Left lung (tissue), 10 donors: ENCODE measurements around the gene ZFP57. TPM values are rescaled to one million over a fixed set of nuclear protein-coding genes. Genes with fewer than 3 reads are reported as not detected.

Experiments used
- ATAC-seq: fragments of 200-7000 bp; cut with Tn5 transposase; one replicate; pipeline ENCODE4 v1.9.1; 2020; ENCODE audit warnings: moderate library complexity
- DNase-seq, 4 donors: peaks; one replicate each; pipeline ENCODE4 v3.0.0-alpha.2; 2013 to 2020
- H3K27ac ChIP-seq, 2 donors: fragments of 200-600 bp; sonication (generic) in 1 of 2; one replicate each; pipeline versions ENCODE4 v1.5.0 to v1.8.0; 2020 to 2021
- H3K27me3 ChIP-seq, 2 donors: fragments of 200-600 bp; sonication (generic) in 1 of 2; one replicate each; pipeline versions ENCODE4 v1.5.0 to v1.8.0; 2020 to 2021
- H3K36me3 ChIP-seq, 2 donors: fragments of 200-600 bp; sonication (generic) in 1 of 2; one replicate each; pipeline versions ENCODE4 v1.5.0 to v1.8.0; 2020 to 2021
- H3K4me1 ChIP-seq, 2 donors: fragments of 200-600 bp; one replicate each; pipeline ENCODE4 v1.8.0; 2021
- H3K4me3 ChIP-seq, 2 donors: fragments of 200-600 bp; sonication (generic) in 1 of 2; one replicate each; pipeline versions ENCODE4 v1.5.0 to v1.8.0; 2020 to 2021; ENCODE audit warnings: mild to moderate bottlenecking in 1 of 2
- H3K9me3 ChIP-seq, 2 donors: fragments of 200-600 bp; sonication (generic) in 1 of 2; one replicate each; pipeline versions ENCODE4 v1.5.0 to v1.8.0; 2020 to 2021
- CTCF ChIP-seq, 2 donors: fragments of 200-600 bp; sonication (generic) in 1 of 2; IDR thresholded peaks; one replicate each; pipeline versions ENCODE4 v1.5.0 to v1.8.0; 2021; ENCODE audit warnings: antibody characterized with exemption in 2 of 2
- intact Hi-C, 2 donors: fragments of 100-400 bp; cut with DNase I; formaldehyde crosslinking; loops; one replicate each; pipeline versions ENCODE4 v1.11.2 to v1.14.2; 2022
- polyA plus RNA-seq, 6 donors: library from polyadenylated mRNA; unstranded; fragments of 120-200 nt; gene quantifications; one replicate each; pipeline ENCODE4 v1.2.1, GENCODE V29; 2013; ENCODE audit not compliant: insufficient read length in 6 of 6
- total RNA-seq, 2 donors: library from RNA; stranded (reverse); fragmentation: NEBNext Ultra II Directional; extraction: Animal tissue kit (Norgen Biotek cat#: 25700); gene quantifications; one replicate each; pipeline ENCODE4 v1.2.1, GENCODE V29; 2021
- donor health status: DM: no; HTN: yes; CAD: no.
- donor health status: DM: no; HTN: no; CAD: no.

Gene ZFP57
- total and polyA plus RNA-seq, 8 donors, result 0.61 to 0.68 TPM; not detected in 6

DNA sequence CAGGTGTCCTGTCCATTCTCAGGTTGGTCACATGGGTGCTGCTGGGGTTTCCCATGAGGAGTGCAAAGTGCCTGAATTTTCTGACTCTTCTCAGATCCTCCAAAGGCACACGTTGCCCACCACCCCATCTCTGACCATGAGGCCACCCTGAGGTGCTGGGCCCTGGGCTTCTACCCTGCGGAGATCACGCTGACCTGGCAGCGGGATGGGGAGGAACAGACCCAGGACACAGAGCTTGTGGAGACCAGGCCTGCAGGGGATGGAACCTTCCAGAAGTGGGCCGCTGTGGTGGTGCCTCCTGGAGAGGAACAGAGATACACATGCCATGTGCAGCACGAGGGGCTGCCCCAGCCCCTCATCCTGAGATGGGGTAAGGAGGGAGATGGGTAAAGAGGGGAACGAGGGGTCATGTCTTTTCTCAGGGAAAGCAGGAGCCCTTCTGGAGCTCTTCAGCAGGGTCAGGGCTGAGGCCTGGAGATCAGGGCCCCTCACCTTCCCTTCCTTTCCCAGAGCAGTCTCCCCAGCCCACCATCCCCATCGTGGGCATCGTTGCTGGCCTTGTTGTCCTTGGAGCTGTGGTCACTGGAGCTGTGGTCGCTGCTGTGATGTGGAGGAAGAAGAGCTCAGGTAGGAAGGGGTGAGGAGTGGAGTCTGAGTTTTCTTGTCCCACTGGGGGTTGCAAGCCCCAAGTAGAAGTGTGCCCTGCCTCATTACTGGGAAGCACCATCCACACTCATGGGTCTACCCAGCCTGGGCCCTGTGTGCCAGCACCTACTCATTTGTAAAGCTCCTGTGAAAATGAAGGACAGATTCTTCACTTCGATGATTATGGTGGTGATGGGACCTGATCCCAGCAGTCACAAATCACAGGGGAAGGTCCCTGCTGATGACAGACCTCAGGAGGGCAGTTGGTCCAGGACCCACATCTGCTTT, 44.3 kb upstream of the ZFP57 start:
- ATAC-seq, result no peak
- H3K27me3 ChIP-seq, result no peaks in the 10 kb centered on the region
- DNase-seq, result no peak
- H3K27ac ChIP-seq, result no peak overlapping the region
- TF ChIP-seq CTCF (IDR thresholded peaks at IDR 0.05), result no peak
- H3K4me1 ChIP-seq, result peaks cover 0 to 36% of the 10 kb centered on the region in 2 donors
- H3K4me3 ChIP-seq, result peak overlapping the region in 1 of 2 donors; percentile 100
- H3K36me3 ChIP-seq, result peaks cover 0 to 52% of the 10 kb centered on the region in 2 donors
- H3K9me3 ChIP-seq, result no peaks in the 10 kb centered on the region
- intact Hi-C loops, result loop anchor here in 1 of 2 donors (10.0 kb wide), 1 partner anchor 290 kb away; no protein-coding TSS in a partner anchor

DNA sequence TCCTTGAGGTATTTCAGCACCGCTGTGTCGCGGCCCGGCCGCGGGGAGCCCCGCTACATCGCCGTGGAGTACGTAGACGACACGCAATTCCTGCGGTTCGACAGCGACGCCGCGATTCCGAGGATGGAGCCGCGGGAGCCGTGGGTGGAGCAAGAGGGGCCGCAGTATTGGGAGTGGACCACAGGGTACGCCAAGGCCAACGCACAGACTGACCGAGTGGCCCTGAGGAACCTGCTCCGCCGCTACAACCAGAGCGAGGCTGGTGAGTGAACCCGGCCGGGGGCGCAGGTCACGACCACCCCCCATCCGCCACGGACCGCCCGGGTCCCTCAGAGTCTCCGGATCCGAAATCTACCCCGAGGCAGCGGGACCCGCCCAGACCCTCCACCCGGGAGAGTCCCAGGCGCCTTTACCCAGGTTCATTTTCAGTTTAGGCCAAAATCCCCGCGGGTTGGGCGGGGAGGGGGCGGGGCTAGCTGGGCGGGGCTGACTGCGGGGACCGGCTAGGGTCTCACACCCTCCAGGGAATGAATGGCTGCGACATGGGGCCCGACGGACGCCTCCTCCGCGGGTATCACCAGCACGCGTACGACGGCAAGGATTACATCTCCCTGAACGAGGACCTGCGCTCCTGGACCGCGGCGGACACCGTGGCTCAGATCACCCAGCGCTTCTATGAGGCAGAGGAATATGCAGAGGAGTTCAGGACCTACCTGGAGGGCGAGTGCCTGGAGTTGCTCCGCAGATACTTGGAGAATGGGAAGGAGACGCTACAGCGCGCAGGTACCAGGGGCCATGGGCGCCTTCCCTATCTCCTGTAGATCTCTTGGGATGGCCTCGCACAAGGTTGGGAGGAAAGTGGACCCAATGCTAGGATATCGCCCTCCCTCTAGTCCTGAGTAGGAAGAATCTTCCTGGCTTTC, 43.0 kb upstream of the ZFP57 start:
- peak; percentile 78 for ATAC-seq
- H3K9me3 ChIP-seq, result no peaks in the 10 kb centered on the region

GRCh38 chr6:29723262-29723665, 42.3 kb upstream of the ZFP57 start, which contains the start of gene HLA-F:
TSS of gene HLA-F (plus strand) at chr6:29723434. CDS start at chr6:29723464, 30 bp downstream.
- no peak for TF ChIP-seq CTCF (IDR thresholded peaks at IDR 0.05)
- peaks cover 0 to 36% of the 10 kb centered on the region in 2 donors for H3K4me1 ChIP-seq
- DNase-seq (peak; percentile 60 to 90 (median 78)), ATAC-seq (peak; percentile 98)
- H3K27ac ChIP-seq, result peak within 1 kb of the TSS; percentile 89 to 95
- H3K27me3 ChIP-seq, result no peaks in the 10 kb centered on the region
- H3K36me3 ChIP-seq, result peaks cover 0 to 44% of the 10 kb centered on the region in 2 donors
- H3K9me3 ChIP-seq, result no peaks in the 10 kb centered on the region
- intact Hi-C loops, result loop anchor here in 1 of 2 donors (10.0 kb wide), 1 partner anchor 292 kb away; no protein-coding TSS in a partner anchor
- peak within 1 kb of the TSS; percentile 91 to 100 for H3K4me3 ChIP-seq

More for the DNA sequence above, 43.0 kb upstream of the ZFP57 start:
- TF ChIP-seq CTCF (IDR thresholded peaks at IDR 0.05), result no peak
- H3K36me3 ChIP-seq, result peaks cover 0 to 51% of the 10 kb centered on the region in 2 donors
- H3K27ac ChIP-seq, result peak overlapping the region; percentile 89 to 95
- H3K4me3 ChIP-seq, result peak overlapping the region; percentile 91 to 100
- intact Hi-C loops, result loop anchor here in 1 of 2 donors (10.0 kb wide), 1 partner anchor 291 kb away; no protein-coding TSS in a partner anchor
- H3K27me3 ChIP-seq, result no peaks in the 10 kb centered on the region
- peak in 3 of 4 donors; percentile 8 to 89 (median 51) for DNase-seq
- peaks cover 0 to 36% of the 10 kb centered on the region in 2 donors for H3K4me1 ChIP-seq

DNA sequence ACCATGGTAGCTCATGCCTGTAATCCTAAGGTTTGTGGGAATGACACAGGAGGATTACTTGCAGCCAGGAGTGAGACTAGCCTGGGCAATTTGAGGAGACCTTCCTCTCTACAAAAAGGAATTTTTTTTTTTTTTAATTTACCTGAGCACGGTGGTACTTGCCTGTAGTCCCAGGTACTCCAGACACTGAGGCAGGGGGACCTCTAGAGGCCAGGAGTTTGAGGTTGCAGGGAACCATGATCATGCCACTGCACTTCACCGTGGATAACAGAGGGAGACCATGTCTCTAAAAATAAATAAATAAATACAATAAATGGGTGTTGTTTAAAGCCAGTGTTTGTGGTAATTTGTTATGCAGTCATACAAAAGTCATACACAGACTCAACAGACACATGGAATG, 39.9 kb upstream of the ZFP57 start:
- H3K4me3 ChIP-seq, result no peak overlapping the region
- H3K9me3 ChIP-seq, result no peaks in the 10 kb centered on the region
- peaks cover 0 to 20% of the 10 kb centered on the region in 2 donors for H3K36me3 ChIP-seq
- TF ChIP-seq CTCF (IDR thresholded peaks at IDR 0.05), result no peak
- intact Hi-C loops, result loop anchor here in 1 of 2 donors (10.0 kb wide), 1 partner anchor 294 kb away; no protein-coding TSS in a partner anchor
- H3K27me3 ChIP-seq, result peaks cover 0 to 8% of the 10 kb centered on the region in 2 donors
- H3K27ac ChIP-seq, result no peak overlapping the region
- no peak for ATAC-seq
- DNase-seq, result no peak
- peaks cover 0 to 17% of the 10 kb centered on the region in 2 donors for H3K4me1 ChIP-seq
